Neural progenitor cell (in vitro differentiated cells): ENCODE measurements around the gene TYRO3. TPM values are rescaled to one million over a fixed set of nuclear protein-coding genes. Genes with fewer than 3 reads are reported as not detected.
A peak's percentile ranks its signal among the peaks of the same experiment; 100 is the strongest.

ENCODE experiments used
- DNase-seq: peaks from one replicate; pipeline ENCODE4 v3.0.0-alpha.2; 2016; ENCODE audit warnings: low spot score
- H2AFZ ChIP-seq: fragments of 200-600 bp; sonication (generic); replicated peaks from 2 replicates; pipeline ENCODE4 v1.6.1; 2016; ENCODE audit warnings: antibody characterized with exemption
- H3F3A ChIP-seq: fragments of 200-600 bp; sonication (generic); 2 replicates; pipeline ENCODE4 v1.6.1; 2016; ENCODE audit warnings: antibody characterized with exemption, low read depth
- H3K27ac ChIP-seq: fragments of 200-600 bp; sonication (generic); 2 replicates; pipeline ENCODE4 v1.5.1; 2016; ENCODE audit warnings: mild to moderate bottlenecking
- H3K27me3 ChIP-seq: fragments of 200-600 bp; sonication (generic); 2 replicates; pipeline ENCODE4 v1.6.1; 2016; ENCODE audit warnings: mild to moderate bottlenecking, moderate library complexity
- H3K36me3 ChIP-seq: fragments of 200-600 bp; sonication (generic); 2 replicates; pipeline ENCODE4 v1.5.1; 2016
- H3K4me1 ChIP-seq: fragments of 200-600 bp; sonication (generic); 2 replicates; pipeline ENCODE4 v1.6.1; 2016; ENCODE audit warnings: mixed run types
- H3K4me2 ChIP-seq: fragments of 200-600 bp; sonication (generic); 2 replicates; pipeline ENCODE4 v1.6.1; 2016
- H3K4me3 ChIP-seq: fragments of 200-600 bp; sonication (generic); 2 replicates; pipeline ENCODE4 v1.5.1; 2016
- H3K79me2 ChIP-seq: fragments of 200-600 bp; sonication (generic); 2 replicates; pipeline ENCODE4 v1.6.1; 2016; ENCODE audit warnings: low read depth
- H3K9ac ChIP-seq: fragments of 200-600 bp; sonication (generic); 2 replicates; pipeline ENCODE4 v1.6.1; 2016
- H3K9me3 ChIP-seq: fragments of 200-600 bp; sonication (generic); 2 replicates; pipeline ENCODE4 v1.5.1; 2016; ENCODE audit warnings: low read depth
- H4K20me1 ChIP-seq: fragments of 200-600 bp; sonication (generic); 2 replicates; pipeline ENCODE4 v1.6.1; 2016; ENCODE audit warnings: low read depth
- H3K27ac Mint-ChIP-seq: 3 replicates; pipeline ENCODE4 v1.8.0; 2021; ENCODE audit warnings: mixed read lengths
- H3K27me3 Mint-ChIP-seq: 2 replicates; pipeline ENCODE4 v1.8.0; 2022; ENCODE audit warnings: low read depth, mild to moderate bottlenecking, inconsistent platforms, moderate library complexity, mixed read lengths; ENCODE audit not compliant: insufficient read depth
- H3K36me3 Mint-ChIP-seq: 3 replicates; pipeline ENCODE4 v1.8.0; 2021; ENCODE audit warnings: mixed read lengths
- H3K4me1 Mint-ChIP-seq: 3 replicates; pipeline ENCODE4 v1.8.0; 2021; ENCODE audit warnings: mixed read lengths
- H3K4me3 Mint-ChIP-seq: 3 replicates; pipeline ENCODE4 v1.8.0; 2021; ENCODE audit warnings: mild to moderate bottlenecking, moderate library complexity, mixed read lengths
- H3K9me3 Mint-ChIP-seq: 3 replicates; pipeline ENCODE4 v1.8.0; 2020; ENCODE audit warnings: mixed read lengths
- EZH2 ChIP-seq: fragments of 200-600 bp; sonication (generic); IDR thresholded peaks from 2 replicates; pipeline ENCODE4 v1.6.1; 2017; ENCODE audit warnings: antibody characterized with exemption, mild to moderate bottlenecking, moderate library complexity
- EZH2phosphoT487 ChIP-seq: fragments of 200-600 bp; sonication (generic); IDR thresholded peaks from 2 replicates; pipeline ENCODE4 v1.6.1; 2017; ENCODE audit warnings: antibody characterized with exemption
- total RNA-seq: library from RNA; depleted of rRNA; stranded (reverse); fragments of >200 nt; gene quantifications from 2 replicates; pipeline ENCODE4 v1.2.3, GENCODE V29; 2015; ENCODE audit warnings: low replicate concordance
- TF ChIP-seq, protein P1 (sequence below): fragments of 200-600 bp; sonication (generic); IDR thresholded peaks from 2 replicates; pipeline ENCODE4 v1.5.1; 2017; ENCODE audit warnings: antibody characterized with exemption, mild to moderate bottlenecking

TYRO3 gene
- total RNA-seq, 1 donor from 2014 or later, result 59.1 TPM

DNA sequence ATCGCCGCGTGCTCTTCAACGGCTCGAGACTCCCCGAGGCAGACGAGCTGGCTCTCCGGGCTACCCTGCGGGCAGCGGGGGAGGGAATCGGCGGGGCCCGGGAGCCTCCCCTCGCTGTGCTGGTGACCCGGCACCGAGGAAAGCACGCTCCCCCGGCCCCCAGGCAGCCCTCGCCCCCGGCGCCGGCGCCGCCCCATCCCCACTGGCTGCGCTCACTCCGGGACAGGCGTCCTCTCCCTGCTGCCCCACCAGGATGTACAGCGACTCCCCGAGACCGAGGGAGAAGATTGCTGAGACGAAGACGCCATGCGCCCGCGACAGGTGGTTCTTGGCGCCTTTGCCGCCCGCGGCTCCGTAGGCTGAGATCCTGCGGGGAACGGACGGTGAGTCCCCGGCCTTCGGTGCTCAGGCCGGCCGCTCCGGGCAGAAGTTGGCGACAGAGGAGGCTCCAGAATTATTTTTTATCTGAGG, 47.1 kb upstream of the TYRO3 start:
- Histone ChIP-seq H3K4me3 (peak overlapping the region; percentile 42), H2AFZ (peak overlapping the region; percentile 68), H3K27me3 (peaks cover 81% of the 10 kb centered on the region), H3K79me2 (no peaks in the 10 kb centered on the region), H3K36me3 (no peaks in the 10 kb centered on the region), H3K4me1 (peaks cover 23% of the 10 kb centered on the region), H3F3A (peaks cover 24% of the 10 kb centered on the region), H3K4me2 (peak overlapping the region; percentile 83), H3K27ac (no peak overlapping the region), H4K20me1 (peaks cover 34% of the 10 kb centered on the region), H3K9ac (no peak overlapping the region), H3K9me3 (no peaks in the 10 kb centered on the region)
- H3K4me3 Mint-ChIP-seq, result peak overlapping the region; percentile 68
- H3K27ac Mint-ChIP-seq, result no peak overlapping the region
- H3K4me1 Mint-ChIP-seq, result peaks cover 14% of the 10 kb centered on the region
- H3K9me3 Mint-ChIP-seq, result no peaks in the 10 kb centered on the region
- TF ChIP-seq, protein P1, sequence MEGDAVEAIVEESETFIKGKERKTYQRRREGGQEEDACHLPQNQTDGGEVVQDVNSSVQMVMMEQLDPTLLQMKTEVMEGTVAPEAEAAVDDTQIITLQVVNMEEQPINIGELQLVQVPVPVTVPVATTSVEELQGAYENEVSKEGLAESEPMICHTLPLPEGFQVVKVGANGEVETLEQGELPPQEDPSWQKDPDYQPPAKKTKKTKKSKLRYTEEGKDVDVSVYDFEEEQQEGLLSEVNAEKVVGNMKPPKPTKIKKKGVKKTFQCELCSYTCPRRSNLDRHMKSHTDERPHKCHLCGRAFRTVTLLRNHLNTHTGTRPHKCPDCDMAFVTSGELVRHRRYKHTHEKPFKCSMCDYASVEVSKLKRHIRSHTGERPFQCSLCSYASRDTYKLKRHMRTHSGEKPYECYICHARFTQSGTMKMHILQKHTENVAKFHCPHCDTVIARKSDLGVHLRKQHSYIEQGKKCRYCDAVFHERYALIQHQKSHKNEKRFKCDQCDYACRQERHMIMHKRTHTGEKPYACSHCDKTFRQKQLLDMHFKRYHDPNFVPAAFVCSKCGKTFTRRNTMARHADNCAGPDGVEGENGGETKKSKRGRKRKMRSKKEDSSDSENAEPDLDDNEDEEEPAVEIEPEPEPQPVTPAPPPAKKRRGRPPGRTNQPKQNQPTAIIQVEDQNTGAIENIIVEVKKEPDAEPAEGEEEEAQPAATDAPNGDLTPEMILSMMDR, result no peak
- peak; percentile 94 for TF ChIP-seq EZH2phosphoT487
- peak; percentile 95 for TF ChIP-seq EZH2
- peak; percentile 56 for DNase-seq
- H3K27me3 Mint-ChIP-seq, result peaks cover 65% of the 10 kb centered on the region
- peaks cover 8% of the 10 kb centered on the region for H3K36me3 Mint-ChIP-seq

DNA sequence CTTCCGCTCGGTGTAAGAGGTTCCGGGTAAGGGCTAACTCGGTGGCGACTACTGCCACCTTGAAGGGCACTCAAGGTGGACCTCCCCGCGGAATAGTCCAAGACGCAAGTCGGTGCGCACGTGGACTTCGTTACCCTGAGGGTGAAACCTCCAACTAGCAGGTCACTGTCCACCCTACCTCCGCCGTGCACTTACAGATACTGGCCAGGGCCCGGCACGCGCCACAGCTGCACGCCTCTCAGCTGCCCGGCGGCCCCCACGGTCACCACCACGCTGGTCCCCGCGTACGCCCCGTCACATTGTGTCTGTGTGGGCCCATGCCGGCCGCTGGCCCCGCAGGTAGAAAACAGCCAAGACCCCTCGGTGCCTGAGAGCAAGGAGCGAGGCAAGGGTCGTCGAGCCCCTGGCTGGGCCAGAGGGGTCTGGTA, 46.5 kb upstream of the TYRO3 start:
- H3K4me1 ChIP-seq, result peaks cover 23% of the 10 kb centered on the region
- H3K27ac ChIP-seq, result no peak overlapping the region
- no peak overlapping the region for H3K9ac ChIP-seq
- peaks cover 10% of the 10 kb centered on the region for H3K36me3 Mint-ChIP-seq
- no peaks in the 10 kb centered on the region for H3K9me3 ChIP-seq
- peaks cover 14% of the 10 kb centered on the region for H3K4me1 Mint-ChIP-seq
- H3K4me2 ChIP-seq, result peak overlapping the region; percentile 83
- H3K79me2 ChIP-seq, result no peaks in the 10 kb centered on the region
- no peak overlapping the region for H2AFZ ChIP-seq
- H3K27me3 ChIP-seq, result peaks cover 75% of the 10 kb centered on the region
- no peak overlapping the region for H3K27ac Mint-ChIP-seq
- peak overlapping the region; percentile 77 for H3K4me3 Mint-ChIP-seq
- DNase-seq, result peak; percentile 28
- H3K4me3 ChIP-seq, result peak overlapping the region; percentile 42
- peaks cover 24% of the 10 kb centered on the region for H3F3A ChIP-seq
- peaks cover 60% of the 10 kb centered on the region for H3K27me3 Mint-ChIP-seq
- no peaks in the 10 kb centered on the region for H3K9me3 Mint-ChIP-seq
- H4K20me1 ChIP-seq, result peaks cover 34% of the 10 kb centered on the region
- H3K36me3 ChIP-seq, result no peaks in the 10 kb centered on the region
- TF ChIP-seq, protein P1, result no peak
- TF ChIP-seq EZH2phosphoT487 (peak; percentile 88), EZH2 (no peak)

DNA sequence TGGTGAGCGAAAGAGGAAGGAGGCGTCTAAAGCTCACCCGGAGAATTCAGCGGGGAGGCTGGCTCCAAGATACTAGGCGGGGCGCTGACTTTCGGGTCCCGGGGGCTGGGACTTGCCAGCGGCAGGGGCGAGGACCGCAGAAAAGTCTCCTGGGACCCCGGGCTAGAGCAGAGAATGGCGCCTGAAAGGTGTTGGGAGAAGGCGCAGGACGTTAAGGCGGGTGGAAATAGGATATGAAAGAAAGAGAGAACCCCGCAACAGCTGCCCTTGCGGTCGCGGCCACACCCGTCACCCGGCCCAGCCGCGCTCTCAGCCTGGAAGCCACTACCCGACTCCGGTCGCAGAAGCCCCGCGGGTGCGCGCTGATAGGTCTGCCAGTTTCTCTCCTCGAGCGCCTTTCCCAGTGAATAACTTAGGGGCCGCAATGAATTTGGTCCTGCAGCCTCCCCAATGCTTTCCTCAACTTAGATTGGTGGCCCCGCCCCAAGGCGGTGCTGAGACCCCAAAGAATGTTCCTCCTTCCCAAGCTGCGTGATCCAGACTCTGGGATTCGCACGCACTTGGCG, 46.0 kb upstream of the TYRO3 start:
- peaks cover 24% of the 10 kb centered on the region for H3F3A ChIP-seq

More for the DNA sequence above, 46.0 kb upstream of the TYRO3 start:
- H3K9me3 ChIP-seq, result no peaks in the 10 kb centered on the region
- Mint-ChIP-seq H3K27ac (no peak overlapping the region), H3K36me3 (peaks cover 13% of the 10 kb centered on the region), H3K4me3 (peak overlapping the region; percentile 77), H3K27me3 (peaks cover 56% of the 10 kb centered on the region), H3K4me1 (peaks cover 14% of the 10 kb centered on the region), H3K9me3 (no peaks in the 10 kb centered on the region)
- TF ChIP-seq EZH2phosphoT487, result peak; percentile 47
- TF ChIP-seq EZH2, result peak; percentile 95
- TF ChIP-seq, protein P1, result no peak
- peaks cover 34% of the 10 kb centered on the region for H4K20me1 ChIP-seq
- peak overlapping the region; percentile 42 for H3K4me3 ChIP-seq
- peak; percentile 65 for DNase-seq
- H3K79me2 ChIP-seq, result no peaks in the 10 kb centered on the region
- H3K4me2 ChIP-seq, result peak overlapping the region; percentile 83
- H3K9ac ChIP-seq, result no peak overlapping the region
- H2AFZ ChIP-seq, result peak overlapping the region; percentile 12
- H3K27ac ChIP-seq, result no peak overlapping the region
- H3K27me3 ChIP-seq, result peaks cover 70% of the 10 kb centered on the region
- H3K4me1 ChIP-seq, result peaks cover 23% of the 10 kb centered on the region
- H3K36me3 ChIP-seq, result no peaks in the 10 kb centered on the region
